DOHH2 (cell line): ENCODE results near the gene SLC25A43.
A peak's percentile ranks its signal among the peaks of the same experiment; 100 is the strongest.

Source experiments
- H3F3A ChIP-seq: fragments of 200-600 bp; sonication (generic), shearing (Covaris generic); 2 replicates; pipeline ENCODE4 v1.6.0; 2016; ENCODE audit warnings: antibody characterized with exemption, mild to moderate bottlenecking; ENCODE audit not compliant: control insufficient read depth, insufficient read depth
- H3K27ac ChIP-seq: fragments of 200-600 bp; sonication (generic); 2 replicates; pipeline ENCODE4 v1.5.1; 2014; ENCODE audit warnings: low read depth, mild to moderate bottlenecking, low read length, moderate library complexity
- H3K27me3 ChIP-seq: fragments of 200-600 bp; sonication (generic); 2 replicates; pipeline ENCODE4 v1.6.1; 2014; ENCODE audit warnings: mild to moderate bottlenecking, low read length, mixed read lengths; ENCODE audit not compliant: control insufficient read depth
- H3K36me3 ChIP-seq: fragments of 200-600 bp; sonication (generic); 2 replicates; pipeline ENCODE4 v1.6.1; 2014; ENCODE audit warnings: mild to moderate bottlenecking, low read length, moderate library complexity, mixed read lengths; ENCODE audit not compliant: control insufficient read depth
- H3K4me1 ChIP-seq: fragments of 200-600 bp; sonication (generic); 2 replicates; pipeline ENCODE4 v1.6.1; 2014; ENCODE audit warnings: mild to moderate bottlenecking, low read length, mixed read lengths; ENCODE audit not compliant: control insufficient read depth
- H3K4me2 ChIP-seq: fragments of 200-600 bp; sonication (generic); 2 replicates; pipeline ENCODE4 v1.6.0; 2014; ENCODE audit warnings: mild to moderate bottlenecking, low read length, moderate library complexity
- H3K4me3 ChIP-seq: fragments of 200-600 bp; sonication (generic); 2 replicates; pipeline ENCODE4 v1.5.1; 2014; ENCODE audit warnings: mild to moderate bottlenecking, low read length, mixed read lengths
- H3K79me2 ChIP-seq: fragments of 200-600 bp; sonication (generic); 2 replicates; pipeline ENCODE4 v1.6.1; 2014; ENCODE audit warnings: mild to moderate bottlenecking, low read length, mixed read lengths; ENCODE audit not compliant: control insufficient read depth
- H3K9me2 ChIP-seq: fragments of 200-600 bp; sonication (generic); replicated peaks from 2 replicates; pipeline ENCODE4 v1.6.1; 2014; ENCODE audit warnings: mild to moderate bottlenecking, low read length, mixed read lengths; ENCODE audit not compliant: control insufficient read depth
- H3K9me3 ChIP-seq: fragments of 200-600 bp; sonication (generic); 2 replicates; pipeline ENCODE4 v1.6.1; 2014; ENCODE audit warnings: antibody characterized with exemption, low read length, mixed read lengths; ENCODE audit not compliant: control insufficient read depth, insufficient read depth
- H4K20me1 ChIP-seq: fragments of 200-600 bp; sonication (generic); 2 replicates; pipeline ENCODE4 v1.6.0; 2014; ENCODE audit warnings: low read depth, mild to moderate bottlenecking, antibody characterized with exemption, low read length, moderate library complexity; ENCODE audit not compliant: control insufficient read depth, insufficient read depth
- CTCF ChIP-seq: fragments of 200-600 bp; sonication (generic); IDR thresholded peaks from one replicate; pipeline ENCODE4 v1.5.1; 2014; ENCODE audit warnings: antibody characterized with exemption, mild to moderate bottlenecking, low read depth, low read length; ENCODE audit not compliant: poor library complexity, severe bottlenecking
- EZH2phosphoT487 ChIP-seq: fragments of 200-600 bp; sonication (generic); IDR thresholded peaks from 2 replicates; pipeline ENCODE4 v1.6.1; 2017; ENCODE audit warnings: borderline replicate concordance, mild to moderate bottlenecking, antibody characterized with exemption, low read length, moderate library complexity, mixed read lengths

Gene SLC25A43

GRCh38 chrX:119467842-119468550 is 68.9 kb downstream of the SLC25A43 start, which contains the start of gene SLC25A5:
Gene SLC25A5 (plus strand): TSS chrX:119468444. CDS start chrX:119468516, 72 bp downstream.
- no peaks in the 10 kb centered on the region for H3K27me3 ChIP-seq
- H3F3A ChIP-seq: peaks cover 23% of the 10 kb centered on the region
- peak within 1 kb of the TSS; percentile 84 for H3K4me2 ChIP-seq

GRCh38 chrX:119468551-119469312 is 69.6 kb downstream of the SLC25A43 start:
- Histone ChIP-seq H3F3A (peaks cover 25% of the 10 kb centered on the region), H3K36me3 (peaks cover 23% of the 10 kb centered on the region), H3K79me2 (peaks cover 17% of the 10 kb centered on the region), H3K4me3 (peak overlapping the region; percentile 94), H3K27ac (peak overlapping the region; percentile 78), H3K27me3 (no peaks in the 10 kb centered on the region), H3K9me3 (no peaks in the 10 kb centered on the region), H3K9me2 (no peaks in the 10 kb centered on the region), H3K4me1 (peaks cover 13% of the 10 kb centered on the region), H4K20me1 (peaks cover 11% of the 10 kb centered on the region), H3K4me2 (peak overlapping the region; percentile 84)
- peak; percentile 54 for TF ChIP-seq CTCF
- TF ChIP-seq EZH2phosphoT487: no peak

More at GRCh38 chrX:119467842-119468550, 68.9 kb downstream of the SLC25A43 start, which contains the start of gene SLC25A5:
- H3K79me2 ChIP-seq: peaks cover 17% of the 10 kb centered on the region
- H3K4me1 ChIP-seq: peaks cover 13% of the 10 kb centered on the region
- H3K9me2 ChIP-seq: no peaks in the 10 kb centered on the region
- no peaks in the 10 kb centered on the region for H3K9me3 ChIP-seq
- H3K27ac ChIP-seq: peak within 1 kb of the TSS; percentile 78
- peak within 1 kb of the TSS; percentile 94 for H3K4me3 ChIP-seq
- H3K36me3 ChIP-seq: peaks cover 23% of the 10 kb centered on the region
- H4K20me1 ChIP-seq: peaks cover 11% of the 10 kb centered on the region
- TF ChIP-seq CTCF (no peak), EZH2phosphoT487 (no peak)

GRCh38 chrX:119469313-119469635 is 70.1 kb downstream of the SLC25A43 start:
- TF ChIP-seq EZH2phosphoT487 (no peak), CTCF (no peak)
- Histone ChIP-seq H3K36me3 (peaks cover 23% of the 10 kb centered on the region), H3K9me3 (no peaks in the 10 kb centered on the region), H3K4me3 (peak overlapping the region; percentile 94), H4K20me1 (peaks cover 11% of the 10 kb centered on the region), H3K9me2 (no peaks in the 10 kb centered on the region), H3K79me2 (peaks cover 17% of the 10 kb centered on the region), H3F3A (peaks cover 25% of the 10 kb centered on the region), H3K4me1 (peaks cover 13% of the 10 kb centered on the region), H3K4me2 (peak overlapping the region; percentile 84), H3K27me3 (no peaks in the 10 kb centered on the region), H3K27ac (peak overlapping the region; percentile 34; the same call in 1 of the 2 replicates)
